ENCODE data around the gene RPL36. TPM values are rescaled to one million over a fixed set of nuclear protein-coding genes. Genes with fewer than 3 reads are reported as not detected.

RPL36 gene
- total and polyA plus RNA-seq, 2 experiments from 2014 or later: 895 to 3,204 TPM

- Histone ChIP-seq H3K4me2 (no peak overlapping the region), H4K20me1 (replicated peaks; ENCODE audit: insufficient read depth) (no peaks in the 10 kb centered on the region; the same call in none of the 2 replicates), H2AFZ (no peak overlapping the region), H3K27ac (ENCODE audit: low read depth) (no peak overlapping the region), H3K9me2 (ENCODE audit: insufficient read depth) (peaks cover 7% of the 10 kb centered on the region), H3K79me2 (replicated peaks; ENCODE audit: insufficient read depth) (no peaks in the 10 kb centered on the region), H3K4me3 (no peak overlapping the region), H3K27me3 (ENCODE audit: insufficient read depth) (no peaks in the 10 kb centered on the region), H3F3A (replicated peaks; ENCODE audit: low read depth) (0 out of 2 replicates have a peak, but pooled peaks cover 4% of the 10 kb centered on the region), H3K36me3 (ENCODE audit: insufficient read depth) (no peaks in the 10 kb centered on the region), H3K4me1 (ENCODE audit: insufficient read depth) (no peaks in the 10 kb centered on the region; the same call in 1 of the 2 replicates)
- no peak overlapping the region for H3K4me3 Mint-ChIP-seq
- H3K9me3 Mint-ChIP-seq: no peaks in the 10 kb centered on the region
- no peak for ATAC-seq
- no peak for TF ChIP-seq STAT1 (IDR thresholded peaks at IDR 0.05; ENCODE audit: unreplicated experiment)
- no peak for TF ChIP-seq CTCF (conservative IDR thresholded peaks at IDR 0.05; ENCODE audit: low read depth in 2 of 2)
- no peak for TF ChIP-seq REST (IDR thresholded peaks at IDR 0.05; ENCODE audit: unreplicated experiment)
- TF ChIP-seq JUNB (IDR thresholded peaks at IDR 0.05; ENCODE audit: unreplicated experiment): no peak
- no peak overlapping the region for H3K27ac Mint-ChIP-seq
- DNase-seq (ENCODE audit: low spot score): no peak
- H3K36me3 Mint-ChIP-seq (ENCODE audit: low read depth): peaks cover 12% of the 10 kb centered on the region
- peaks cover 33% of the 10 kb centered on the region for H3K27me3 Mint-ChIP-seq (ENCODE audit: insufficient read depth, low read depth, poor library complexity)
- peaks cover 17% of the 10 kb centered on the region for H3K4me1 Mint-ChIP-seq
These were observed 13.0 kb upstream of the RPL36 start for GRCh38 chr19:5677136-5677535.

GRCh38 chr19:5677580-5677979, 12.5 kb upstream of the RPL36 start:
- Mint-ChIP-seq H3K27ac (no peak overlapping the region), H3K27me3 (ENCODE audit: insufficient read depth, low read depth, poor library complexity) (peaks cover 36% of the 10 kb centered on the region), H3K36me3 (ENCODE audit: low read depth) (peaks cover 12% of the 10 kb centered on the region), H3K4me1 (peaks cover 17% of the 10 kb centered on the region), H3K9me3 (no peaks in the 10 kb centered on the region), H3K4me3 (no peak overlapping the region)
- ATAC-seq (no peak), DNase-seq (ENCODE audit: low spot score) (no peak)
- Histone ChIP-seq H3K27me3 (ENCODE audit: insufficient read depth) (no peaks in the 10 kb centered on the region), H3K4me1 (ENCODE audit: insufficient read depth) (no peaks in the 10 kb centered on the region; the same call in 1 of the 2 replicates), H3K4me3 (no peak overlapping the region), H3K9me2 (ENCODE audit: insufficient read depth) (peaks cover 7% of the 10 kb centered on the region), H3K36me3 (ENCODE audit: insufficient read depth) (no peaks in the 10 kb centered on the region), H3K79me2 (replicated peaks; ENCODE audit: insufficient read depth) (no peaks in the 10 kb centered on the region), H2AFZ (no peak overlapping the region), H3F3A (replicated peaks; ENCODE audit: low read depth) (0 out of 2 replicates have a peak, but pooled peaks cover 4% of the 10 kb centered on the region), H3K4me2 (no peak overlapping the region), H3K27ac (ENCODE audit: low read depth) (no peak overlapping the region), H4K20me1 (replicated peaks; ENCODE audit: insufficient read depth) (no peaks in the 10 kb centered on the region; the same call in none of the 2 replicates)
- no peak for TF ChIP-seq ZNF331 (CRISPR knock-in tag; IDR thresholded peaks at IDR 0.05; ENCODE audit: low read depth)
- TF ChIP-seq ZNF462 (CRISPR knock-in tag; IDR thresholded peaks at IDR 0.05): no peak
- no peak for TF ChIP-seq POLR2AphosphoS5 (IDR thresholded peaks at IDR 0.05; ENCODE audit: low read depth)
- no peak for TF ChIP-seq ZNF114 (CRISPR knock-in tag; IDR thresholded peaks at IDR 0.05)
- no peak for TF ChIP-seq JUNB (IDR thresholded peaks at IDR 0.05; ENCODE audit: unreplicated experiment)
- no peak for TF ChIP-seq ETS1 (IDR thresholded peaks at IDR 0.05)
- no peak for TF ChIP-seq STAT1 (IDR thresholded peaks at IDR 0.05; ENCODE audit: unreplicated experiment)
